Neuronal stem cell (in vitro differentiated cells): ENCODE measurements around the gene LEPROT.

Experiments
- DNase-seq: peaks from one replicate; pipeline ENCODE4 v3.0.0-alpha.2; 2013; ENCODE audit warnings: low spot score
- H2AFZ ChIP-seq: one replicate; pipeline ENCODE4 v1.6.1; 2013; ENCODE audit warnings: mild to moderate bottlenecking, low read length, inconsistent platforms
- H2AK5ac ChIP-seq: 2 replicates; pipeline ENCODE4 v1.6.1; 2013; ENCODE audit warnings: low read depth, mild to moderate bottlenecking, inconsistent platforms, low read length, moderate library complexity, mixed read lengths
- H2BK120ac ChIP-seq: 2 replicates; pipeline ENCODE4 v1.6.1; 2013; ENCODE audit warnings: low read depth, mild to moderate bottlenecking, inconsistent platforms, low read length, moderate library complexity, mixed read lengths
- H2BK12ac ChIP-seq: one replicate; pipeline ENCODE4 v1.6.1; 2013; ENCODE audit warnings: low read length, inconsistent platforms
- H2BK15ac ChIP-seq: 2 replicates; pipeline ENCODE4 v1.6.1; 2013; ENCODE audit warnings: mild to moderate bottlenecking, low read length, inconsistent platforms, mixed read lengths
- H2BK5ac ChIP-seq: one replicate; pipeline ENCODE4 v1.6.1; 2013; ENCODE audit warnings: inconsistent platforms, mild to moderate bottlenecking, low read length, moderate library complexity
- H3K14ac ChIP-seq: one replicate; pipeline ENCODE4 v1.6.1; 2013; ENCODE audit warnings: low read length, inconsistent platforms
- H3K18ac ChIP-seq: 2 replicates; pipeline ENCODE4 v1.6.1; 2013; ENCODE audit warnings: low read length, inconsistent platforms
- H3K23ac ChIP-seq: 2 replicates; pipeline ENCODE4 v1.6.1; 2013; ENCODE audit warnings: low read depth, mild to moderate bottlenecking, mixed read lengths, low read length, inconsistent platforms; ENCODE audit not compliant: poor library complexity
- H3K27ac ChIP-seq: replicated peaks from 3 replicates; pipeline ENCODE4 v1.5.1; 2013; ENCODE audit warnings: low read length, inconsistent platforms
- H3K27me3 ChIP-seq, 3 experiments: 2 replicates each; pipeline ENCODE4 v1.6.1; 2013; ENCODE audit warnings: low read length in 3 of 3, mild to moderate bottlenecking in 2 of 3, inconsistent platforms in 1 of 3, low read depth in 1 of 3, mixed read lengths in 1 of 3, moderate library complexity in 1 of 3; ENCODE audit not compliant: control insufficient read depth in 3 of 3, insufficient read depth in 3 of 3
- H3K36me3 ChIP-seq, 2 donors: replicated peaks in 1 of 2; 2 replicates each; pipeline ENCODE4 v1.6.1; 2013; ENCODE audit warnings: low read length in 2 of 2; ENCODE audit not compliant: control insufficient read depth in 2 of 2, insufficient read depth in 2 of 2
- H3K4ac ChIP-seq: 2 replicates; pipeline ENCODE4 v1.6.1; 2013; ENCODE audit warnings: inconsistent platforms, mild to moderate bottlenecking, low read length, moderate library complexity
- H3K4me1 ChIP-seq, 2 donors: 1 replicate in 1 of 2; 2 replicates in 1 of 2; pipeline ENCODE4 v1.6.1; 2013; ENCODE audit warnings: low read length in 2 of 2, low read depth in 1 of 2; ENCODE audit not compliant: control insufficient read depth in 2 of 2, insufficient read depth in 1 of 2
- H3K4me2 ChIP-seq: one replicate; pipeline ENCODE4 v1.6.1; 2013; ENCODE audit warnings: mild to moderate bottlenecking, low read length, inconsistent platforms; ENCODE audit not compliant: insufficient read depth, poor library complexity, severe bottlenecking
- H3K4me3 ChIP-seq, 2 donors: 2 replicates each; pipeline ENCODE4 v1.5.1; 2013; ENCODE audit warnings: low read length in 2 of 2, mild to moderate bottlenecking in 2 of 2, inconsistent platforms in 1 of 2, moderate library complexity in 1 of 2
- H3K79me1 ChIP-seq: one replicate; pipeline ENCODE4 v1.6.1; 2013; ENCODE audit warnings: low read depth, mild to moderate bottlenecking, inconsistent platforms, low read length, moderate library complexity
- H3K9ac ChIP-seq: one replicate; pipeline ENCODE4 v1.6.1; 2013; ENCODE audit warnings: mild to moderate bottlenecking, low read depth, low read length, inconsistent platforms; ENCODE audit not compliant: poor library complexity
- H3K9me3 ChIP-seq, 2 donors: replicated peaks in 1 of 2; 2 replicates each; pipeline versions ENCODE3 to v1.6.1; 2013; ENCODE audit warnings: low read length in 2 of 2, mild to moderate bottlenecking in 2 of 2, inconsistent platforms in 1 of 2, low read depth in 1 of 2, mixed read lengths in 1 of 2, moderate library complexity in 1 of 2; ENCODE audit not compliant: control insufficient read depth in 2 of 2, insufficient read depth in 1 of 2
- H4K8ac ChIP-seq: one replicate; pipeline ENCODE4 v1.6.1; 2013; ENCODE audit warnings: low read depth, mild to moderate bottlenecking, inconsistent platforms, low read length, moderate library complexity
- H4K91ac ChIP-seq: one replicate; pipeline ENCODE4 v1.6.1; 2013; ENCODE audit warnings: low read length, low read depth, mild to moderate bottlenecking, inconsistent platforms; ENCODE audit not compliant: poor library complexity
- WGBS, 2 donors: extraction: QIAGEN DNeasy Blood & Tissue Kit; methylation state at CpG; one replicate each; pipeline ENCODE4 v1.1.7; 2013; ENCODE audit warnings: missing lambda C conversion rate in 2 of 2, mixed read lengths in 1 of 2; ENCODE audit not compliant: insufficient read length in 2 of 2, insufficient replicate concordance in 1 of 2; ENCODE audit errors: extremely low coverage in 2 of 2; 5-methylcytosine and 5-hydroxymethylcytosine counted together

LEPROT gene

DNA sequence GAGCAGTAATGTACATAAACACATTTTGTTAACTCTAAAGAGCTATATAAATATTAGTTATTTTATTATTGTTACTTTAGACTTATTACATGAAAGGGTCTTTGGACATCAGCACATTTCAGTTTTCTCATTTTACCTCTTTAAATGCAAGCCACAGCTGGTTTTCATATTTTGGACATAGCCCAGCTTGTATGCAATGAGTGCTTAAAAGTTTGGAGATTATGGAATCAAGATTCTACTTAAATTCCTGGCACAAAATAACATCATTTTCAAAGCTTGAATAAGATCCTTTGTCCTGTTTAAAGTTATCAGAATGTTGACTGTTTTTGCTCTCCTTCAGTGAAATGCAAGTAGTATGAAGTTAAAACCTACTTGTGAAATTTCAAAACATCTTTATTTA lies 15.5 kb upstream of the LEPROT start:
- Histone ChIP-seq H2BK120ac (no peak overlapping the region), H2BK5ac (no peak overlapping the region)

DNA sequence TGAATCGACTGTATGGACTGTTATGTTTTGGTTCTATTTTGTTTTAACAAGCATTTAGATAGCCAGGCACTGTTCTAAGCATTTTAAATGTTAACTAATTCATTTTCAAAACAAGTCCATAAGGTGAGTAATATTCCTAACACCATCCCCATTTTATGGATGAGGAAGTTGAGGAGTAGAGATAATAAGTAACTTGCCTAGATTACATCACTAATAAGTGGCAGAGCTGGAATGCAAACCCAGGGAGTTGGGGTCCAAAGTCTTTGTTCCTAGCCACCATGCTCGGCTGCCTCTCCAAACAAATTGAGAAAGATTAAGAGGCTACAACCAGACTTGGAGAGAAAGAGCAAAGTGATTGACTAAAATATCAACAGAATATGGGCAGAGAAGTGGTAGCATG lies 12.6 kb upstream of the LEPROT start:
- Histone ChIP-seq H3K79me1 (no peaks in the 10 kb centered on the region), H3K4me3 (no peak overlapping the region), H3K9ac (no peak overlapping the region), H2AFZ (no peak overlapping the region), H3K36me3 (peaks cover 0 to 2% of the 10 kb centered on the region in 2 donors), H4K91ac (no peak overlapping the region), H3K4me2 (no peak overlapping the region), H3K23ac (no peak overlapping the region), H3K14ac (no peak overlapping the region), H2BK120ac (no peak overlapping the region), H3K18ac (no peak overlapping the region), H2BK12ac (no peak overlapping the region), H2BK15ac (no peak overlapping the region), H3K27me3 (no peaks in the 10 kb centered on the region), H2AK5ac (no peak overlapping the region), H3K9me3 (no peaks in the 10 kb centered on the region), H3K4ac (no peak overlapping the region), H4K8ac (no peak overlapping the region), H2BK5ac (no peak overlapping the region), H3K4me1 (no peaks in the 10 kb centered on the region), H3K27ac (no peak overlapping the region)
- no peak for DNase-seq
- no CpG with 5 or more reads among the region's 2 CpGs for WGBS, 2 donors

More for the DNA sequence above, 15.5 kb upstream of the LEPROT start:
- H3K36me3 ChIP-seq, result no peaks in the 10 kb centered on the region
- H2AK5ac ChIP-seq, result no peak overlapping the region
- no peaks in the 10 kb centered on the region for H3K27me3 ChIP-seq
- H3K14ac ChIP-seq, result no peak overlapping the region
- peaks cover 0 to 2% of the 10 kb centered on the region in 2 donors for H3K9me3 ChIP-seq
- no peak overlapping the region for H2BK12ac ChIP-seq
- H3K18ac ChIP-seq, result no peak overlapping the region
- no peak overlapping the region for H4K91ac ChIP-seq
- H3K4me3 ChIP-seq, result no peak overlapping the region
- no peaks in the 10 kb centered on the region for H3K4me1 ChIP-seq
- H2AFZ ChIP-seq, result no peak overlapping the region
- H3K9ac ChIP-seq, result no peak overlapping the region
- no peaks in the 10 kb centered on the region for H3K79me1 ChIP-seq
- H3K4ac ChIP-seq, result no peak overlapping the region
- H2BK15ac ChIP-seq, result no peak overlapping the region
- H4K8ac ChIP-seq, result no peak overlapping the region
- no peak overlapping the region for H3K4me2 ChIP-seq
- H3K27ac ChIP-seq, result no peak overlapping the region
- no peak for DNase-seq
- H3K23ac ChIP-seq, result no peak overlapping the region

DNA sequence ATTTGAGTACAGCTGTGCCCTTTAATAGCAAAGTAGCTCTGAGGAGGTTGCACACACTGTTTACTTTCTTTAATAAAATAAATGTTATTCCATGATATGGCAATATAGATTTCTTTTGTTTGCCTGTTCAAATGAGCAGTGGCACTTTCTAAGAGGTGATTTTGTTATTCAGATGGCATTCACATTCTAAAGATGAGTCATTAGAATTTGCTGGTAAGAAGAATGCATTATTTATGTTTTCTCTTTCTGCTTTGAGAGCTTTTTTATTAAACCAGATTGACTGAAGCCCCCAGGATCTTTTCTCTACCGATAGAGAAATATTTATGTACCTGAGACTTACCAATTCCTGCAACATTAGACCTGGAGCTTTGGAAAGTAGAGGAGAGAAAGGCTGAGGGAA lies 11.2 kb upstream of the LEPROT start:
- Histone ChIP-seq H3K14ac (no peak overlapping the region), H4K8ac (no peak overlapping the region), H3K27ac (no peak overlapping the region), H3K79me1 (no peaks in the 10 kb centered on the region), H3K9ac (no peak overlapping the region), H3K36me3 (peaks cover 0 to 2% of the 10 kb centered on the region in 2 donors), H3K4me2 (no peak overlapping the region), H2AFZ (no peak overlapping the region), H3K18ac (no peak overlapping the region), H3K9me3 (no peaks in the 10 kb centered on the region), H3K23ac (no peak overlapping the region), H3K4ac (no peak overlapping the region), H2BK5ac (no peak overlapping the region), H2BK120ac (no peak overlapping the region), H2BK15ac (no peak overlapping the region), H4K91ac (no peak overlapping the region), H2BK12ac (no peak overlapping the region), H2AK5ac (no peak overlapping the region), H3K27me3 (peaks cover 0 to 8% (median 0%) of the 10 kb centered on the region in 3 experiments), H3K4me1 (no peaks in the 10 kb centered on the region), H3K4me3 (no peak overlapping the region)
- DNase-seq, result no peak
- whole genome bisulfite sequencing, 2 donors, result no CpG with 5 or more reads among the region's 1 CpG

DNA sequence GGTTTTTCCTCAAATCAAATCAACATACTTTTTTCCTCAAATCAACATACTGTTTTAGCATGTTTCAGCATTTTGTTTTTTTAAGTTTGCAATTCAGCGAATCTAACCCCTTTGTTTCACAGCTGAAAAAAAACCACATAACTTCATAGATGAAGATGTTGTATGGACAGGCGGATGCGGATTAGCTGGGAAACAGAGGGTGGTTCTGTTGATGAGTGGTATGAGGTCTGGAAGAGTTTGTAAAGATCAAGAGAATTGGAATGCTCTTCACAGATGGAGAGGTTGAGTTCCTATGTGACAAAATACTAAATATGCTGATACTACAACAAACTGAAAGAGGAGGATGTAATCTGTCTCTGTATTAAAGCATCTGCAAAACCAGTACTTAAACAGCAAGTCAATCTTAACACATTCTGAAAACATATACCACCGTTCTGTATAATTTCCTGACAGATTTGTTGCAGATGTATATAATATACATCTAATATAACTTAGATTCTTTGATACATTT lies 10.6 kb upstream of the LEPROT start:
- Histone ChIP-seq H3K23ac (no peak overlapping the region), H4K8ac (no peak overlapping the region), H3K36me3 (peaks cover 0 to 2% of the 10 kb centered on the region in 2 donors), H3K14ac (no peak overlapping the region), H3K27ac (no peak overlapping the region), H2AFZ (no peak overlapping the region), H4K91ac (no peak overlapping the region), H2BK15ac (no peak overlapping the region), H3K27me3 (peaks cover 0 to 11% (median 0%) of the 10 kb centered on the region in 3 experiments), H2BK120ac (no peak overlapping the region), H2BK5ac (no peak overlapping the region), H3K79me1 (no peaks in the 10 kb centered on the region), H3K9ac (no peak overlapping the region), H2BK12ac (no peak overlapping the region), H3K4me1 (no peaks in the 10 kb centered on the region), H3K18ac (no peak overlapping the region), H2AK5ac (no peak overlapping the region), H3K4ac (no peak overlapping the region), H3K4me3 (no peak overlapping the region), H3K9me3 (no peaks in the 10 kb centered on the region), H3K4me2 (no peak overlapping the region)
- DNase-seq, result no peak
- WGBS, 2 donors, result no CpG with 5 or more reads among the region's 4 CpGs
